ENCODE results near the gene CCDC57.
A peak's percentile ranks its signal among the peaks of the same experiment; 100 is the strongest.
"Not testable (repeated sequence)": the region's sequence is repeated elsewhere in the genome, so short reads cannot be mapped to it uniquely, and the experiment has no call there.

The CCDC57 gene

DNA sequence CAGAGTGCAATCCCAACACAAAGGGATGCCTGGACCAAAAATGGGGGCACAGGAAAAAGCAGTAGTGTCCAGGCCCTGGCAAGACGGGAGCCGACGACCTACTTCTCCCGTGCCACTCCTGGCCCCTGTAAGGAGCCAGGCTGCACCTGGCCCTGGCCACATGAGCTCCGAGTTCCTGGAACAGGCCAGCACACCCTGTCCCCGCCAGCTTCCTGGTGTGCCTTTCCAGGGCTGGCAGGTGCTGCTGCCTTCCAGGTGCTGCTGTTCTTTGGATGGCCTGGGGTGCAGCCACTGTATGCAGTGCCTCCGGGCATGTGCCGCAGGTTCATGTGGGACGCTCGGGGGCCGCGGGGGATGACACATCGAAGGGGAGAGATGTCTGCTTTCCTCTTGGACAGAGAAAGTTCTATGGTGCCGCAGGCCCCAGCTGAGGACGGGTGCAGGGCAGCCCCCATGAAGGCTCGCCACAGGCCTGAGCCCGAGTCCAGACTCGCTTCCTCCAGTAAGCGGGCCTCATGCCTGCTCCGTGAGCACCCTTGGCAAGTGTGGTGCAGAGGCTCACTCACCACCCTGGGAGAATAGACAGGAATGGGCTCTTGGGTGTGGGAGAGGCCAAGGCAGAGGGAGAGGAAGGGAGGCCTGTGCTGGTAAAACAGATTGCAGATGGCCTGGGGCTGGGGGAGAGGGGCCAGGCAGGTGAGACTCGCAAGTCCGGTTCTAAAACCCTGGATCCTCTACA, 59.9 kb downstream of the CCDC57 start:
- no peak for DNase-seq (ENCODE audit: low read depth in 2 of 2)

DNA sequence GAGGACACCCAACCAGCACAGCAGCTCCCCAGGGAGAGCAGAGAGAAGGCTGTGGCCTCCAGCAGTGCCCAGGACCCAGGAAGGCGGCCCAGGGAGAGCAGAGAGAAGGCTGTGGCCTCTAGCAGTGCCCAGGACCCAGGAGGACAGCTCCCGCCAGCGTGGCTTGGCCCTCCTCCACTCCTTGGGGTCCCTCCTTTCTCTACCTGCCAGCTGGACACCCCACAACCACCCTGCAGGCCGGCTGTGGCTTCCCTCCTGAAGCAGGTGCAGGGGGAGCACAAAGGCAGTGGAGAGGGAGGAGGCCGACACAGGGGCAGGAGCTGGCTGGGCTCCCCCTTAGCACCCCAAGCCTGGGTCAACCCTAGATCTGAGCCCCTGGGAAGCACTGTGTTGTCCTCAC, 60.5 kb downstream of the CCDC57 start:
- DNase-seq (ENCODE audit: low read depth in 2 of 2) = no peak

DNA sequence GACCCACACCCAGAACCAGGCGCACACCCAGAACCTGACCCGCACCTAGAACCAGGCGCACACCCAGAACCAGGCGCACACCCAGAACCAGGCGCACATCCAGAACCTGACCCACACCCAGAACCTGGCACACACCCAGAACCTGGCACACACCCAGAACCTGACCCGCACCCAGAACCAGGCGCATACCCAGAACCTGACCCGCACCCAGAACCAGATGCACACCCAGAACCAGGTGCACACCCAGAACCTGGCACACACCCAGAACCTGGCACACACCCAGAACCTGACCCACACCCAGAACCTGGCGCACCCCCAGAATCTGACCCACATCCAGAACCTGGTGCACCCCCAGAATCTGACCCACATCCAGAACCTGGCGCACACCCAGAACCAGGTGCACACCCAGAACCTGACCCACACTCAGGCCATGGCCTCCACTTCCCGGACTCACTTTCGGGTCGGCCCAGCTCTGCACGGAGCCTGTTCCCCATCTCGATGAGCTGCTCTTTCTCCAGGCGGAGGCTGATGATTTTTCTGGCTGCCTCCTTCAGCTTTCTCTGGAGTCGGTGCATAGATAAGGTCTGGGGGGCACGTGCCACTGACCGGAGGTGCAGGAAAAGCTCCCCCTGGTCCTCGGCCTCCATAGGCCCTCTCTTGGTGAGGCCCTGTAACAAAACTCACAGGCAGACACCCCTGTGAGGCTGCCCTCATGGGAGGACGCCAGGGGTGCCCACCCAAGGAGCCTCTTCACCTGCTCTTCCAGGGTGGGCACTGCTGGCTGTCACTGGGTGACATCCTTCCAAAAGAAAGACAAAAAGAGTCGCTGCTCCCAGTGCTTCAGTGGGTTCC, 61.3 kb downstream of the CCDC57 start:
- no peak for DNase-seq (ENCODE audit: low read depth in 2 of 2)

DNA sequence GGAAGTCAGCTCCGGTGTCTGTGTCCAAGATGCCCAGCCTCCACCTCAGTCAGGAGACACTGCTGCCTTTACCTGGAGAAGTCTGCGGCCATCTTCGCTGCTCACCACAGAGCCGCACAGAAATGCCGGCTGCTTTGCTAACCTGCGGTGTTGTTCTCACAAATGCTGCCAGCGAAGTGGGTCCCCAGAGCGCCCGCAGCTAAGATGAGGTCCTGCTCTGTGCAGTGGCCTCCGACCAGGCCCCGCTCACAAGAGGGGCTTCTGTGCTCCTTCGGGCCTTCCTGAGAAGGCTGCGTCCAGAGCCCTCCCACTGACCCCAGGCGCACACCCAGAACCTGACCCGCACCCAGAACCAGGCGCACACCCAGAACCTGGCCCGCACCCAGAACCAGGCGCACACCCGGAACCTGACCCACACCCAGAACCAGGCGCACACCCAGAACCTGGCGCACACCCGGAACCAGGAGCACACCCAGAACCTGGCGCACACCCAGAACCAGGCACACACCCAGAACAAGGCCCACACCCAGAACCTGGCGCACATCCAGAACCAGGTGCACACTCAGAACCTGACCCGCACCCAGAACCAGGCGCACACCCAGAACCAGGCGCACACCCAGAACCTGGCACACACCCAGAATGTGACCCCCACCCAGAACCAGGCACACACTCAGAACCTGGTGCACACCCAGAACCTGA, 63.1 kb downstream of the CCDC57 start:
- DNase-seq (ENCODE audit: low read depth in 2 of 2) = no peak

DNA sequence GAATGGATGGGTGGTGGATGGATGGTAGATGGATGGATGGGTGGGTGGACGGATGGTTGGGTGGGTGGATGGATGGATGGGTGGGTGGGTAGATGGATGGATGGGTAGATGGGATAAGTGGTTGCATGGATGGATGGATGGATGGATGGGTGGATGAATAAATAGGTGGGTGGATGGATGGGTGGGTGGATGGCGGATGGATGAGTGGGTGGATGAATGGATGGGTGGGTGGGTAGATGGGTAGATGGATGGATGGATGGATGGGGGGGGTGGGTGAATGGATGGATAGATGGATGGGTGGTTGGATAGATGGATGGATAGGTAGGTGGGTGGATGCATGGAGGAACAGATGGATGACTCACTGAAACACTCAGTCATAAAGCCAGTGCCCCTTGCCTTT, 63.6 kb downstream of the CCDC57 start:
- no peak for DNase-seq (ENCODE audit: low read depth in 2 of 2)

DNA sequence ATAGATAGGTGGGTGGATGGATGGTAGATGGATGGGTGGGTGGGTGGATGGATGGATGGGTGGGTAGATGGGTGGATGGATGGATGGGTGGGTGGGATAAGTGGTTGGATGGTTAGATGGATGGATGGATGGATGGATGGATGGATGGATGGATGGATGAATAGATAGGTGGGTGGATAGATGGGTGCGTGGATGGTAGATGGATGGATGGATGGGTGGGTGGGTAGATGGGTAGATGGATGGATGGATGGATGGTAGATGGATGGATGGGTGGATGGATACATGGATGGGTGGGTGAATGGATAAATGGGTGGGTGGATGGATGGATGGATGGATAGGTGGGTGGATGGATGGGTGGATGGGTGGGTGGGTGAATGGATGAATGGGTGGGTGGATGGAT, 64.6 kb downstream of the CCDC57 start:
- no peak for DNase-seq (ENCODE audit: low read depth in 2 of 2)

DNA sequence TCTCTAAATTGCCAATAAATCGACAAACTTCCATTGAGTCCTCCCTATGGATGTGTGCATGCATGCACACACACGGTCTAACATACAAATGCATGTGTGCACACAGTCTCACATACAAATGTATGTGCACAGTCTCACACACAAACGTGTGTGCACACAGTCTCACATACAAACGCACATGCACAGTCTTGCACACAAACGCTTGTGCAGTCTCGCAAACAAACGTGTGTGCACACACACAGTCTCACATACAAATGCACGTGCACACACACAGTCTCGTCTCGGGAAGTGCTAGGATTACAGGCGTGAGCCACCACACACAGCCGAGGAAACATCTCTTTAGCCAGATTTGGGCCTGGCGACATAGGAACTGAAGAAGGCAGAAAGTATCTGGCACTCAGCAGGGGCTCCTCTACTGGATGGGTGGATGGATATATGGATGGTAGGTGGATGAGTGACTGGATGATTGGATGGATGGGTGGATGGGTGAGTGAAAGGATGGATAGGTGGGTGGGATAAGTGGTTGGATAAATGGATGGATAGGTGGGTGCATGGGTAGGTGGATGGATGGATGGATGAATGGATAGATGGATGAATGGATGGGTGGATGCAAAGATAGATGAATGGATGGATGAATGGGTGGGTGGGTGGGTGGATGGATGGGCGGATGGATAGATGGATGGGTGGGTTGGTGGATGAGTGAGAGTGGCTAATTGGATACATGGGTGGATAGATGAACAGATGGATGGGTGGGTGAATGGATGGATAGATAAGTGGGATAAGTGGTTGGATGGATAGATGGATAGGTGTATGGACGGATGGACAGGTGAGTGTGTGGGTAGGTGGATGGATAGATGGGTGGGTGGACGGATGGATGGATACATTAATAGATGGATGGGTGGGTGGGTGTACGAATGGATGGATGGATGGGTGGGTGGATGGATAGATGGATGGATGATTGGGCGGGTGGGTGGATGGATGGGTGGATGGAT, 65.7 kb downstream of the CCDC57 start:
- DNase-seq (ENCODE audit: low read depth in 2 of 2) = no peak

DNA sequence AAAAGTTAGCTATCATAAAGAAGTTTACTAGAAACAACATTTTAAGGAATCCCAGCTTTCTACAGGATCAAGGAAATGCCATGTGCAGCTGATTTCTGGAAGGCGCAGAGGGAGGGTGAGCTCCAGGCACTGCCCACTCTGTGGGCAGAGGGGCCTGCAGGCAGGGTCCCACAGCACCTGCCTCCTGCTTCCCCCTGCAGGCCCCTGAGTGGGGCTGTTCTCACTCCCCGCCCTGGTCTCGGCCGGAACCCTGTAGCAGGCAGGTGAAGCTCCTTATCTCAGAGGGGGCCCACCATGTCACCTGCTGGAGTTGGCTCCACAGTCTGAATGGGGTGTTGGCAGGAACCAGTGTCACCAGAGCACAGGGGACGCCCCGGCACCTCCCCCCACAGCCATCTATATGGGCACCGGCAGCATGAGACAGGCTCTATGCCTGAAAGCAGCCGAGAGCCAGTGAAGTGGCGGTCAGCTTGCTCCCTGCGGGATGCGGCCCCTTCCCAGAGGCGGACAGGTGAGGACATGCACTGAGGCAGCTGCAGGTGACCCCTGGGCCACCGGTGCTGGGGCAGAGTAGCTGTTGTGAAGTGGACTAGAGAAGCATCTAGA, 67.0 kb downstream of the CCDC57 start:
- no peak for DNase-seq (ENCODE audit: low read depth in 2 of 2)

DNA sequence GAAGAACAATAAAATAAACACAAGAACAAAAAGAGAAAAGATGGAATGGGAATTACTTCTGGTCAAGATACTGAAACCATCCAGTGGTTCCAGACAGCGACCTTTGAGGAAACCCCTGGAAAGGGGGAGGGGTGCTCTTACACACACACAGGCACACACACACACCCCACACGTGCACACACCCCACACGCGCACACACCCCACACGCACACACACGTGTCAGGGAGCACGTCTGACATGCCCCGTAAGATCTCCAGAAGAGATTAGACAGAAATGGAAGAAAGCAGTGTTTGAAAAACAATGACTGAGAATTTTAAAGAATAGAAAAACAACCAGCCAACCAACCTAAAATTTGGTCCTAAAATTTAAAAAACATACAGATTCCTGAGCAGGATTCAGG, 69.3 kb downstream of the CCDC57 start:
- DNase-seq (ENCODE audit: low read depth in 2 of 2) = no peak

DNA sequence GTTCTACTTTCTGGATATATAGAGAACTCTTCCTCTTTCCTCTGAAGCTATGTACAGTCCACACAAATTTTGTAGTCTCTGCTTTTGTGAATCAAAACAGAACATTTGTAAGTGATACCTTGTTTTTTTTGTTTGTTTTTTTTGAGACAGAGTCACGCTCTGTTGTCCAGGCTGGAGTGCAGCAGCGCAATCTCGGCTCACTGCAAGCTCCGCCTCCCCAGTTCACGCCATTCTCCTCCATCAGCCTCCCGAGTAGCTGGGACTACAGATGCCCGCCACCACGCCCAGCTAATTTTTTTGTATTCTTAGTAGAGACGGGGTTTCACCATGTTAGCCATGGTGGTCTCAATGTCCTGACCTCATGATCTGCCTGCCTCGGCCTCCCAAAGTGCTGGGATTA, 72.7 kb downstream of the CCDC57 start:
- DNase-seq (ENCODE audit: low read depth in 2 of 2) = not testable (repeated sequence)

DNA sequence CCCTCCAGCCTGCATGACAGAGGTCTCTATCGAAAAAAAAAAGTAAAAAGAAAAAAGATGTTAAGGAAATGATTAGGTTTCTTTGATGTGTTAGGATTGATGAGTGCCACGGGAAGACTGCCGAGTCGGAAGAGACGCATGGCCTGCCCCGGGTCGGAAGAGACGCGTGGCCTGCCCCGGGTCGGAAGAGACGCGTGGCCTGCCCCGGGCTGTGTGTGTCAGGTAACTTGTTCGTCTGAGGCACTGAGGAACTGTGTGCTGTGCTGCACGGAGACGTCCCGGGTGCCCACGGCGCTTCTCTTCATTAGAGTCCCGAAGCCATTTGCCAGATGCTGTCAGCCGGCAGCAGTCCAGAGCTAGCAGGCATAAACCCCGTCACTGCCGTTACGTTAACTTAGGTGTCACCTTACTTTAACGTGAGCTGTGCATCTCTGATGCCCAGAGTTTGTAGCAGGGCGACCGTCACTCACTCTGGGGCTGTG, 74.1 kb downstream of the CCDC57 start:
- DNase-seq (ENCODE audit: low read depth in 2 of 2) = no peak

DNA sequence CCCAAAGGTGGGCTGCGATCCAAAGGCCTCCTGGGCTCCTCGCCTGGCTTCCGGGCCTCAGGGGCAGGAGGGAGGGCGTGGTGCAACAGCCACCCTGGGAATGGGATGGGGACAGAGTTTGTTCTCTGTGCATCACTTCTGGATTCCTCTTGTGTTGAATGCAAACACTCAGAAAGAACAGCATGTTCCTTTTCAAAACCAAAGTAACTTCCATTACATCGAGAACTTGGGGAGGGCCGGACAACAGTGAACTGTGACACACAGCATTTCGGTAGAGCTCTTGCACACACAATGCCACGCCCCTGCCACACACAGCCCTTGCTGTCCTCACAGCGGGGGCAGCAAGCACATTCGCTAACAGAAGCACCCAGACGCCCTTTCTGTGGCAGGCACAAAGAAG, 78.5 kb downstream of the CCDC57 start:
- no peak for DNase-seq (ENCODE audit: low read depth in 2 of 2)

DNA sequence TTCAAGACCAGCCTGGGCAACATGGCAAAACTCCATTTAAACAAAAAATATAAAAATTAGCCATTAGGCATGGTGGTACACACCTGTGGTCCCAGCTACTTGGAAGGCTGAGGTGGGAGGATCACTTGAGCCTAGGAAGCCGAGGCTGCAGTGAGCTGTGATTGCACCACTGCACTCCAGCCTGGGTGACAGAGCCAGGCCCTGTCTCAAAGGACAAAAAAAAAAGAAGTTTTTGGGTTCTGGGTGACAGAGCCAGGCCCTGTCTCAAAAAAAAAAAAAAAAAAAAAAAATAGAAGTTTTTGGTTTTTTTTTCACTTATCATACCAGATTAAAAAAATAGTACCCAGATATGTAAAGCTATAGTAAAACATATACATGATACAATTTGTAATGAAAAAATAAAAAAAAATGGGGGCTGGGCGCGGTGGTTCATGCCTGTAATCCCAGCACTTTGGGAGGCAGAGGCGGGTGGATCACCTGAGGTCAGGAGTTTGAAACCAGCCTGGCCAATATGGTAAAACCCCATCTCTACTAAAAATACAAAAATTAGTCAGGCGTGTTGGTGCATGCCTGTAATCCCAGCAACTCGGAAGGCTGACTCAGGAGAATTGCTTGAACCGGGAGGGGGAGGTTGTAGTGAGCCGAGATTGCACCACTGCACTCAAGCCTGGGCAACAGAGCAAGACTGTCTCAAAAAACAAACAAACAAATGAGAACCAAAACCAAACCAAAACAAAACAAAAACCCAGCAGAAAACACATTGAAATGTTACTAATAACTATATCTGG, 79.3 kb downstream of the CCDC57 start:
- DNase-seq (ENCODE audit: low read depth in 2 of 2) = not testable (repeated sequence)

DNA sequence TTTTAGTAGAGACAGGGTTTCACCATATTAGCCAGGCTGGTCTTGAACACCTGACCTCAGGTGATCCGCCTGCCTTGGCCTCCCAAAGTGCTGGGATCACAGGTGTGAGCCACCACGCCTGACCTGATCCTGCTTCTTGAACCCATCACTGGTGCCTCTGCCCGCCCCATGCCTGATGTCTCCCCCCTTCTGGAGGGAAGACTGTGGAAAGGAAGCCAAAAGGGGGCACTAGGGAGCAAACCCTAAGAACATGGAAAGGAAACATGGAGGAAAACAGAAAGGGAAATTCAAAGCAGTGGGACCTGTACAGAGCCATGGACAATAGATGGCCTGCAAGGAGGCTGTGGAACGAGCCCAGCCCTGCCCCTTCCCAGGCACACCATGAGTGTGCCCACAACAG, 83.5 kb downstream of the CCDC57 start:
- no peak for DNase-seq (ENCODE audit: low read depth in 2 of 2)

DNA sequence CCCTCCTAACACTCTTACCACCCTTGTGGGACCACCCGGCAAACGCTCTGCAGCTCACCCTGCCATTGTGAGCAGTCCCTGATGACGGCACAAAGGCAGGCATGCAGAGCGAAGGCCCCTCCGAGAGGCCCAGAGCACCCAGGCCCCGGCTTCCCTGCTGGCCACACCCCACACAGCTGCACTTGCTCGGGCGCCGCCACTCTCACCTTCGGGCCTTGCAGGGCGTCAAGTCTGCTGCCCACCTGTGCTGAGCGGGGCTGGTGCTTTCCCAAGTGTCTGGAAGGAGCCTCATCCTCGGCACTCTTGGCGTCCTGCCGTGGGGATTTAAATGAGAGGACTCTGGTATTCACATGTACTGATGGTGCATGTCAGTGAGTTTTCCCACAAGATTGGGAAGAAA, 84.4 kb downstream of the CCDC57 start:
- DNase-seq (ENCODE audit: low read depth in 2 of 2) = no peak

DNA sequence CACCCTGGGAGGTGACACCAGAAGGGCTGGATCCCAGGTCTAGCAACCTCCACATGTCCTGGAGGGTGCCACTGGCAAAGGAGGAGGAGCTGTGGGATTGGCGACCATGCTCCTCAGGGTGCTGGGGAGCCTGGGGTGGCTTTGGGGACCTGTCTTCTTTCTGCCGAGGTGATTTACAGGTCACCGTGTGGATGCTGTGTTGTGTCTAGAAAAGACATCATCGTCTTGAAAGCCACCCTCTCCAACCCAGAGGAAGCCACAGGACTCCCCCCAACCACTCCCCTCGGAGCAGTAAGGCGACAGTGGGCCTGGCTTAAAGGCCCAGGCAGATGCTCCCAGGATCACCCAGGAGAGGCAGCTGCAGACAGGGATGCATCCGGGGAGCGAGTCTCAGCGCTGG, 84.9 kb downstream of the CCDC57 start:
- no peak for DNase-seq (ENCODE audit: low read depth in 2 of 2)

DNA sequence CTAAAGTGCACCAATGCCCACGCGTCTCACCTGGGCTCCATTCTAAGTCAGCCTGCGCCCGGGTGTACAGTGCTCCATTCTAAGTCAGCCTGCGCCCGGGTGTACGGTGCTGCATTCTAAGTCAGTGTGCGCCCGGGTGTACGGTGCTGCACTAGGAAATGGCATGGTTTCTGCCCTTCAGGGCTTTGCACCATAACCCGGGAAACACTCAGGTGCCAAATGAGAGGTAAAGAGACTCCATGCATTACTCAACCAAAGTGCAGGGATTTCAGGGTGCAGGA, 85.4 kb downstream of the CCDC57 start:
- no peak for DNase-seq (ENCODE audit: low read depth in 2 of 2)

DNA sequence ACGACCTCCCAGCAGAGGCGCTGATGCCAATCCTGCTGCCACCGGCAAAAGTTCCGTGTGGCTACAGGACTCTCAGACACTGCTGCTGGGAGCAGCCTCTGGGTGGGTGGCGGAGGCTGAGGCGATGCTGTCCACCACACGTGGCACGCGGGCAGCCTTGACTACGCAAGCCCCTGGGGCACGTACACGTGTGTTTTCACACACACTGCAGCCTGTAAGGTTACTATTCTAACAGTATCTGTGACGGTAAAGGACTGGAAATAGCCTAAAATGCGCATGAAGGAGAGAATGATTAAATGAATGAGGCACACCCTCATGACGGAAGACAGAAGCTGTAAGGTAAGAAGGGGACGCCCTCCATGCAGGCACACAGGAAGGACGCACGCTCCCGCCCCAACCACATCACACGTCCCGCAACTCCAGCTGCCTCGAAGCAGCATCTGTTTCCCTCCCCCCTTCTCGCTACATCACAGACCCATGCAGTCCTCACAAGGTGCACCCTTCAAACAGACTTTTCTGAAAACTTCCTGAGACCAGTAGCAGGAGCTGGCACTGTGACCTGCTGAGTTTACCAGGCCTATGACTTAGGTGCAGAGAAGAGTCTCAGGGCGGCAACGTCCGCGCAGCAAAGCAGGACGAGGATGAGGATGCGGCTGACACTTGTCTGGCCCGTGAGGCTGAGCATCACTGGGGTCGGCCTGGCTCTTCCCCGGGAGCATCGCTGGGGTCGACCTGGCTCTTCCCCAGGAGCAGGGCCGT, 85.9 kb downstream of the CCDC57 start:
- DNase-seq (ENCODE audit: low read depth in 2 of 2) = peak in 1 of 2 donors; percentile 54

DNA sequence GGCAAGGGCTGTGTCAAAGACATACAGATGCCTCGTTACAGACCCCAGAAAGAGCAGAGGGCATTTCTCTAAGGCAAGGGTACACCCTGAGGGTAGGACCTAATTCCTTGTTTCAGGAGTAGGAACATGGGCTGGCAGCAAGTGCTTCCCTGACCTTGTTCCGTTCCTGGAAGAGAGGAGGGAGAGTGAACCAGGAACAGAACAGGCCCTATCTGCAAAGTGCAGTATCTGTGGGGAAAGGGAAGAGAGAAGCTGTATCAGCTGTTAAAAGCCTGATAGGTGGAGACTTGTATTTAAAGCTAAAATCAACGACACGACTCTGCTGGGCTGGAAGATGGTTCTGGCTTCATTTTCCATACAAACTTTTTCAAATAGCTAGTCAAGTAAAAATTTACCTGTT, 88.5 kb downstream of the CCDC57 start:
- DNase-seq (ENCODE audit: low read depth in 2 of 2) = no peak

All from stimulated activated CD8-positive, alpha-beta memory T cell treated with anti-CD3 and anti-CD28 coated beads, Interleukin-2, amount 100 ng/mL, for 48 hours (primary cell).